Activated naive CD8-positive, alpha-beta T cell (primary cell): Measurements from ENCODE around the gene GRAMD4.
A peak's percentile ranks its signal among the peaks of the same experiment; 100 is the strongest.

Experiments
- H3K27ac Mint-ChIP-seq: one replicate; pipeline ENCODE4 v1.8.0; 2021; ENCODE audit warnings: mixed read lengths
- H3K27me3 Mint-ChIP-seq: one replicate; pipeline ENCODE4 v1.8.0; 2021; ENCODE audit warnings: mixed read lengths
- H3K36me3 Mint-ChIP-seq: one replicate; pipeline ENCODE4 v1.8.0; 2021; ENCODE audit warnings: mixed read lengths
- H3K4me1 Mint-ChIP-seq: one replicate; pipeline ENCODE4 v1.8.0; 2021; ENCODE audit warnings: low read depth, mixed read lengths
- H3K4me3 Mint-ChIP-seq: one replicate; pipeline ENCODE4 v1.8.0; 2021; ENCODE audit warnings: mild to moderate bottlenecking, mixed read lengths
- H3K9me3 Mint-ChIP-seq: one replicate; pipeline ENCODE4 v1.8.0; 2021; ENCODE audit warnings: low read depth, mixed read lengths

Gene GRAMD4

GRCh38 chr22:46694416-46695170 lies 74.4 kb downstream of the GRAMD4 start:
- peak overlapping the region; percentile 61 for H3K27ac Mint-ChIP-seq
- H3K9me3 Mint-ChIP-seq: no peaks in the 10 kb centered on the region
- H3K27me3 Mint-ChIP-seq: no peaks in the 10 kb centered on the region
- no peak overlapping the region for H3K4me3 Mint-ChIP-seq
- H3K4me1 Mint-ChIP-seq: no peaks in the 10 kb centered on the region
- no peaks in the 10 kb centered on the region for H3K36me3 Mint-ChIP-seq

- H3K4me3 Mint-ChIP-seq: no peak overlapping the region
- no peaks in the 10 kb centered on the region for H3K36me3 Mint-ChIP-seq
- H3K27me3 Mint-ChIP-seq: no peaks in the 10 kb centered on the region
- no peak overlapping the region for H3K27ac Mint-ChIP-seq
- no peaks in the 10 kb centered on the region for H3K9me3 Mint-ChIP-seq
- no peaks in the 10 kb centered on the region for H3K4me1 Mint-ChIP-seq
These were observed 75.4 kb downstream of the GRAMD4 start for GRCh38 chr22:46695346-46696228.

GRCh38 chr22:46696229-46696518 lies 76.0 kb downstream of the GRAMD4 start:
- Mint-ChIP-seq H3K9me3 (no peaks in the 10 kb centered on the region), H3K4me3 (no peak overlapping the region), H3K27me3 (no peaks in the 10 kb centered on the region), H3K27ac (no peak overlapping the region), H3K4me1 (no peaks in the 10 kb centered on the region), H3K36me3 (no peaks in the 10 kb centered on the region)

GRCh38 chr22:46696614-46697013 lies 76.4 kb downstream of the GRAMD4 start:
- Mint-ChIP-seq H3K4me1 (no peaks in the 10 kb centered on the region), H3K27me3 (no peaks in the 10 kb centered on the region), H3K4me3 (no peak overlapping the region), H3K36me3 (no peaks in the 10 kb centered on the region), H3K9me3 (no peaks in the 10 kb centered on the region), H3K27ac (no peak overlapping the region)

GRCh38 chr22:46697811-46698515 lies 77.8 kb downstream of the GRAMD4 start:
- Mint-ChIP-seq H3K27me3 (no peaks in the 10 kb centered on the region), H3K27ac (no peak overlapping the region), H3K4me3 (no peak overlapping the region), H3K9me3 (no peaks in the 10 kb centered on the region), H3K4me1 (no peaks in the 10 kb centered on the region), H3K36me3 (no peaks in the 10 kb centered on the region)

- H3K36me3 Mint-ChIP-seq: no peaks in the 10 kb centered on the region
- H3K27ac Mint-ChIP-seq: peak overlapping the region; percentile 46
- no peaks in the 10 kb centered on the region for H3K4me1 Mint-ChIP-seq
- H3K27me3 Mint-ChIP-seq: no peaks in the 10 kb centered on the region
- no peaks in the 10 kb centered on the region for H3K9me3 Mint-ChIP-seq
- no peak overlapping the region for H3K4me3 Mint-ChIP-seq
These were observed 78.9 kb downstream of the GRAMD4 start for GRCh38 chr22:46699091-46699490.

- H3K27ac Mint-ChIP-seq: no peak overlapping the region
- peaks cover 2% of the 10 kb centered on the region for H3K4me1 Mint-ChIP-seq
- no peaks in the 10 kb centered on the region for H3K9me3 Mint-ChIP-seq
- H3K27me3 Mint-ChIP-seq: no peaks in the 10 kb centered on the region
- no peaks in the 10 kb centered on the region for H3K36me3 Mint-ChIP-seq
- H3K4me3 Mint-ChIP-seq: no peak overlapping the region
These were observed 81.1 kb downstream of the GRAMD4 start for GRCh38 chr22:46701262-46701661.

- no peaks in the 10 kb centered on the region for H3K36me3 Mint-ChIP-seq
- H3K27ac Mint-ChIP-seq: no peak overlapping the region
- peaks cover 2% of the 10 kb centered on the region for H3K4me1 Mint-ChIP-seq
- no peak overlapping the region for H3K4me3 Mint-ChIP-seq
- H3K27me3 Mint-ChIP-seq: no peaks in the 10 kb centered on the region
- H3K9me3 Mint-ChIP-seq: no peaks in the 10 kb centered on the region
These were observed 83.2 kb downstream of the GRAMD4 start for GRCh38 chr22:46703171-46703995.

- H3K36me3 Mint-ChIP-seq: no peaks in the 10 kb centered on the region
- no peak overlapping the region for H3K4me3 Mint-ChIP-seq
- H3K9me3 Mint-ChIP-seq: no peaks in the 10 kb centered on the region
- H3K4me1 Mint-ChIP-seq: peaks cover 2% of the 10 kb centered on the region
- no peak overlapping the region for H3K27ac Mint-ChIP-seq
- H3K27me3 Mint-ChIP-seq: no peaks in the 10 kb centered on the region
These were observed 83.8 kb downstream of the GRAMD4 start for GRCh38 chr22:46703996-46704370.

GRCh38 chr22:46706060-46706459 lies 85.9 kb downstream of the GRAMD4 start:
- H3K4me3 Mint-ChIP-seq: no peak overlapping the region
- no peak overlapping the region for H3K27ac Mint-ChIP-seq
- no peaks in the 10 kb centered on the region for H3K9me3 Mint-ChIP-seq
- peaks cover 2% of the 10 kb centered on the region for H3K4me1 Mint-ChIP-seq
- H3K36me3 Mint-ChIP-seq: peaks cover 2% of the 10 kb centered on the region
- no peaks in the 10 kb centered on the region for H3K27me3 Mint-ChIP-seq

GRCh38 chr22:46707305-46707704 lies 87.1 kb downstream of the GRAMD4 start:
- Mint-ChIP-seq H3K36me3 (peaks cover 5% of the 10 kb centered on the region), H3K27ac (no peak overlapping the region), H3K4me1 (peaks cover 2% of the 10 kb centered on the region), H3K4me3 (no peak overlapping the region), H3K9me3 (no peaks in the 10 kb centered on the region), H3K27me3 (no peaks in the 10 kb centered on the region)

GRCh38 chr22:46707827-46708570 lies 87.8 kb downstream of the GRAMD4 start:
- H3K4me1 Mint-ChIP-seq: peaks cover 2% of the 10 kb centered on the region
- H3K27ac Mint-ChIP-seq: no peak overlapping the region
- H3K9me3 Mint-ChIP-seq: no peaks in the 10 kb centered on the region
- H3K4me3 Mint-ChIP-seq: no peak overlapping the region
- peaks cover 6% of the 10 kb centered on the region for H3K36me3 Mint-ChIP-seq
- no peaks in the 10 kb centered on the region for H3K27me3 Mint-ChIP-seq

- Mint-ChIP-seq H3K27me3 (no peaks in the 10 kb centered on the region), H3K4me3 (no peak overlapping the region), H3K27ac (no peak overlapping the region), H3K4me1 (peaks cover 4% of the 10 kb centered on the region), H3K36me3 (peaks cover 6% of the 10 kb centered on the region), H3K9me3 (no peaks in the 10 kb centered on the region)
These were observed 88.7 kb downstream of the GRAMD4 start for GRCh38 chr22:46708766-46709330.

GRCh38 chr22:46710806-46711205 lies 90.6 kb downstream of the GRAMD4 start:
- Mint-ChIP-seq H3K27me3 (no peaks in the 10 kb centered on the region), H3K4me3 (no peak overlapping the region), H3K27ac (peak overlapping the region; percentile 34), H3K9me3 (no peaks in the 10 kb centered on the region), H3K36me3 (peaks cover 6% of the 10 kb centered on the region), H3K4me1 (peaks cover 7% of the 10 kb centered on the region)
